Astrocyte (in vitro differentiated cells and primary cell): ENCODE results near the gene MOG. TPM values are rescaled to one million over a fixed set of nuclear protein-coding genes. Genes with fewer than 3 reads are reported as not detected.
A peak's percentile ranks its signal among the peaks of the same experiment; 100 is the strongest.

Source experiments
- DNase-seq: peaks from one replicate; pipeline ENCODE4 v3.0.0-alpha.2; 2010; ENCODE audit warnings: low read depth
- FAIRE-seq: peaks from 2 replicates; lab custom pipeline; 2011; peaks lifted over from hg19 to GRCh38; lab: Jason Lieb, UNC
- H2AFZ ChIP-seq: 2 replicates; pipeline ENCODE4 v1.6.0; 2012; ENCODE audit warnings: low read depth, low read length, inconsistent platforms
- H3K27ac ChIP-seq: 2 replicates; pipeline ENCODE4 v1.5.1; 2011; ENCODE audit warnings: low read depth, low read length, inconsistent platforms
- H3K27me3 ChIP-seq: 2 replicates; pipeline ENCODE4 v1.6.0; 2011; ENCODE audit warnings: low read length, inconsistent platforms; ENCODE audit not compliant: insufficient read depth
- H3K36me3 ChIP-seq: 2 replicates; pipeline ENCODE4 v1.5.1; 2011; ENCODE audit warnings: low read length, inconsistent platforms; ENCODE audit not compliant: insufficient read depth
- H3K4me1 ChIP-seq: 2 replicates; pipeline ENCODE4 v1.5.1; 2011; ENCODE audit warnings: low read length, inconsistent platforms; ENCODE audit not compliant: insufficient read depth
- H3K4me2 ChIP-seq: 2 replicates; pipeline ENCODE4 v1.6.0; 2012; ENCODE audit warnings: low read length, inconsistent platforms
- H3K4me3 ChIP-seq: 2 replicates; pipeline ENCODE4 v1.5.1; 2011; ENCODE audit warnings: low read depth, mild to moderate bottlenecking, low read length, inconsistent platforms; ENCODE audit not compliant: insufficient read depth
- H3K79me2 ChIP-seq: 2 replicates; pipeline ENCODE4 v1.6.0; 2012; ENCODE audit warnings: mild to moderate bottlenecking, low read length, inconsistent platforms; ENCODE audit not compliant: insufficient read depth
- H3K9ac ChIP-seq: 2 replicates; pipeline ENCODE4 v1.6.0; 2012; ENCODE audit warnings: mild to moderate bottlenecking, low read length, inconsistent platforms
- H3K9me3 ChIP-seq: 2 replicates; pipeline ENCODE4 v1.5.1; 2012; ENCODE audit warnings: low read depth, mild to moderate bottlenecking, low read length, inconsistent platforms; ENCODE audit not compliant: insufficient read depth
- H4K20me1 ChIP-seq: 2 replicates; pipeline ENCODE4 v1.6.0; 2012; ENCODE audit warnings: low read length, inconsistent platforms; ENCODE audit not compliant: insufficient read depth
- H3K27ac Mint-ChIP-seq: one replicate; pipeline ENCODE4 v1.8.0; 2021; ENCODE audit warnings: mild to moderate bottlenecking, mixed read lengths; ENCODE audit not compliant: unreplicated experiment
- H3K27me3 Mint-ChIP-seq: one replicate; pipeline ENCODE4 v1.8.0; 2021; ENCODE audit warnings: low read depth, mixed read lengths; ENCODE audit not compliant: unreplicated experiment
- H3K36me3 Mint-ChIP-seq: one replicate; pipeline ENCODE4 v1.8.0; 2021; ENCODE audit warnings: low read depth, mixed read lengths; ENCODE audit not compliant: unreplicated experiment
- H3K4me1 Mint-ChIP-seq: one replicate; pipeline ENCODE4 v1.8.0; 2021; ENCODE audit warnings: low read depth, mixed read lengths; ENCODE audit not compliant: unreplicated experiment
- H3K4me3 Mint-ChIP-seq: one replicate; pipeline ENCODE4 v1.8.0; 2021; ENCODE audit warnings: mild to moderate bottlenecking, moderate library complexity, mixed read lengths; ENCODE audit not compliant: unreplicated experiment
- H3K9me3 Mint-ChIP-seq: one replicate; pipeline ENCODE4 v1.8.0; 2021; ENCODE audit warnings: mild to moderate bottlenecking, mixed read lengths; ENCODE audit not compliant: unreplicated experiment
- CTCF ChIP-seq: IDR thresholded peaks from 2 replicates; pipeline ENCODE4 v1.5.1; 2011; ENCODE audit warnings: low read depth, mild to moderate bottlenecking, inconsistent platforms, low read length, moderate library complexity; ENCODE audit not compliant: insufficient read depth
- EZH2 ChIP-seq: IDR thresholded peaks from 2 replicates; pipeline ENCODE4 v1.6.1; 2012; ENCODE audit warnings: mild to moderate bottlenecking, low read length, inconsistent platforms; ENCODE audit not compliant: insufficient read depth
- total RNA-seq: library from RNA; stranded (reverse); gene quantifications from 2 replicates; pipeline ENCODE4 v1.2.1, GENCODE V29; 2021

The MOG gene
- total RNA-seq, 1 donor from 2014 or later, result not detected

DNA sequence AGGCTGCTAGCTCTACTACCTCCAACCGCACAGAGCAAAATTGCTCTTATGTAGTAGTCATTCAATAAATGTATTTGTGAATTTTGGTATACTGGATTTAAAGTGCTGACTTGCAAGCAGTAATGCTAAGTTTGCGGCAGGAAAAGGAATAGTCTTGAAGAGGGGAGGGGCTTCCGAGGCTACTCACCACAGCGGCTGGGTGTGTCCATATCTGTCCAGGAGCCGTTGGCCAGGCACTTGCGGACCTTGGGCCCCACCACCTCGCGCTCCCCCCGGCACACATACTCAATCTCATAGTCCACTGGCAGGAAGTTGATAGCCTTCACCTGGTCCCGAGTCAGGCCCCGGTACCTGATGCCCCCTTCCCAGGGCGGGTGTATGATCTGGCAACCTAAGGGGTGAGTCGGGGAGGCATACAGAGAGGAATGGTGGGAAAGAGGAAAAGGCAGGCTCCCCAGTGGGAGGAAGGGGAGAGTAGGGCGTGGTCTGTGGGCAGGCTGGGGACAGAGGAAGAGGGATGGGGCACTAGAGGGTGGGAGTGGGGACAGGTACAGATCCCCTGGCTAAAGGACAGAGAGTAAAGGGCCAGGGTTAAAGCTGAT lies 25.6 kb upstream of the MOG start:
- Histone ChIP-seq H3K9me3 (no peaks in the 10 kb centered on the region), H3K9ac (peak overlapping the region; percentile 82), H3K36me3 (no peaks in the 10 kb centered on the region), H2AFZ (no peak overlapping the region), H3K27ac (no peak overlapping the region), H3K4me1 (peaks cover 39% of the 10 kb centered on the region), H3K4me3 (peak overlapping the region; percentile 79), H3K4me2 (peak overlapping the region; percentile 100), H3K27me3 (no peaks in the 10 kb centered on the region), H4K20me1 (peaks cover 26% of the 10 kb centered on the region), H3K79me2 (peaks cover 15% of the 10 kb centered on the region)
- H3K4me3 Mint-ChIP-seq, result peak overlapping the region; percentile 86
- no peak for TF ChIP-seq CTCF
- TF ChIP-seq EZH2, result no peak
- H3K36me3 Mint-ChIP-seq, result no peaks in the 10 kb centered on the region
- H3K9me3 Mint-ChIP-seq, result no peaks in the 10 kb centered on the region
- H3K27me3 Mint-ChIP-seq, result no peaks in the 10 kb centered on the region
- DNase-seq (peak; percentile 12), FAIRE-seq (no peak)
- peak overlapping the region; percentile 50 for H3K27ac Mint-ChIP-seq
- peaks cover 32% of the 10 kb centered on the region for H3K4me1 Mint-ChIP-seq

- peak; percentile 51 for DNase-seq
- peaks cover 18% of the 10 kb centered on the region for H4K20me1 ChIP-seq
- H3K36me3 ChIP-seq, result no peaks in the 10 kb centered on the region
- H3K4me2 ChIP-seq, result peak overlapping the region; percentile 100
- peak overlapping the region; percentile 79 for H3K4me3 ChIP-seq
- peaks cover 25% of the 10 kb centered on the region for H3K4me1 Mint-ChIP-seq
- peaks cover 10% of the 10 kb centered on the region for H3K79me2 ChIP-seq
- peak overlapping the region; percentile 82 for H3K9ac ChIP-seq
- peaks cover 32% of the 10 kb centered on the region for H3K4me1 ChIP-seq
- peak overlapping the region; percentile 50 for H3K27ac Mint-ChIP-seq
- peak overlapping the region; percentile 91 for H2AFZ ChIP-seq
- H3K9me3 Mint-ChIP-seq, result no peaks in the 10 kb centered on the region
- H3K9me3 ChIP-seq, result no peaks in the 10 kb centered on the region
- no peak for FAIRE-seq
- peak overlapping the region; percentile 12 for H3K27ac ChIP-seq
- no peaks in the 10 kb centered on the region for H3K36me3 Mint-ChIP-seq
- no peaks in the 10 kb centered on the region for H3K27me3 ChIP-seq
- H3K27me3 Mint-ChIP-seq, result no peaks in the 10 kb centered on the region
- peak overlapping the region; percentile 86 for H3K4me3 Mint-ChIP-seq
- no peak for TF ChIP-seq CTCF
- TF ChIP-seq EZH2, result no peak
These were observed 24.8 kb upstream of the MOG start for GRCh38 chr6:29631860-29632731.
